Peyer's patch (tissue), 4 donors: ENCODE results near the gene EDIL3. TPM values are rescaled to one million over a fixed set of nuclear protein-coding genes. Genes with fewer than 3 reads are reported as not detected.

Source experiments
- DNase-seq, 3 donors: peaks; one replicate each; pipeline ENCODE4 v3.0.0-alpha.2; 2017 to 2019
- H3K27ac ChIP-seq, 4 donors: fragments of 200-600 bp; sonication (generic); one replicate each; pipeline ENCODE4 v1.5.1; 2016 to 2019
- H3K27me3 ChIP-seq, 2 donors: fragments of 200-600 bp; sonication (generic); one replicate each; pipeline ENCODE4 v1.5.1; 2019
- H3K36me3 ChIP-seq, 3 donors: fragments of 200-600 bp; sonication (generic); one replicate each; pipeline ENCODE4 v1.5.1; 2016 to 2019
- H3K4me1 ChIP-seq, 4 donors: fragments of 200-600 bp; sonication (generic); one replicate each; pipeline ENCODE4 v1.5.1; 2016 to 2019
- H3K4me3 ChIP-seq, 4 donors: fragments of 200-600 bp; sonication (generic); 1 replicate in 3 of 4; 2 replicates in 1 of 4; pipeline ENCODE4 v1.5.1; 2016 to 2019; ENCODE audit warnings: mild to moderate bottlenecking in 1 of 4
- H3K9me3 ChIP-seq, 4 donors: fragments of 200-600 bp; sonication (generic); one replicate each; pipeline ENCODE4 v1.5.1; 2016 to 2019; ENCODE audit warnings: mild to moderate bottlenecking in 1 of 4
- POLR2A ChIP-seq, 2 donors: fragments of 450-650 bp; IDR thresholded peaks; one replicate each; pipeline ENCODE4 v1.5.1; 2017; ENCODE audit warnings: antibody characterized with exemption in 2 of 2, mild to moderate bottlenecking in 2 of 2, moderate library complexity in 2 of 2
- total RNA-seq, 4 donors: library from RNA; depleted of rRNA; stranded (reverse); fragments of >200 nt; gene quantifications; one replicate each; pipeline ENCODE4 v1.1.0, GENCODE V29; 2016
- TF ChIP-seq, protein P1 (sequence below), 6 experiments: fragments of 450-650 bp in 4 of 6; fragments of 200-600 bp in 2 of 6; sonication (generic) in 1 of 6; IDR thresholded peaks; one replicate each; pipeline ENCODE4 v1.5.1; 2017 to 2019; ENCODE audit warnings: antibody characterized with exemption in 6 of 6, mild to moderate bottlenecking in 3 of 6, moderate library complexity in 1 of 6

The EDIL3 gene
- total RNA-seq, 4 donors from 2014 or later: 6.0 to 18.2 (median 6.4) TPM

DNA sequence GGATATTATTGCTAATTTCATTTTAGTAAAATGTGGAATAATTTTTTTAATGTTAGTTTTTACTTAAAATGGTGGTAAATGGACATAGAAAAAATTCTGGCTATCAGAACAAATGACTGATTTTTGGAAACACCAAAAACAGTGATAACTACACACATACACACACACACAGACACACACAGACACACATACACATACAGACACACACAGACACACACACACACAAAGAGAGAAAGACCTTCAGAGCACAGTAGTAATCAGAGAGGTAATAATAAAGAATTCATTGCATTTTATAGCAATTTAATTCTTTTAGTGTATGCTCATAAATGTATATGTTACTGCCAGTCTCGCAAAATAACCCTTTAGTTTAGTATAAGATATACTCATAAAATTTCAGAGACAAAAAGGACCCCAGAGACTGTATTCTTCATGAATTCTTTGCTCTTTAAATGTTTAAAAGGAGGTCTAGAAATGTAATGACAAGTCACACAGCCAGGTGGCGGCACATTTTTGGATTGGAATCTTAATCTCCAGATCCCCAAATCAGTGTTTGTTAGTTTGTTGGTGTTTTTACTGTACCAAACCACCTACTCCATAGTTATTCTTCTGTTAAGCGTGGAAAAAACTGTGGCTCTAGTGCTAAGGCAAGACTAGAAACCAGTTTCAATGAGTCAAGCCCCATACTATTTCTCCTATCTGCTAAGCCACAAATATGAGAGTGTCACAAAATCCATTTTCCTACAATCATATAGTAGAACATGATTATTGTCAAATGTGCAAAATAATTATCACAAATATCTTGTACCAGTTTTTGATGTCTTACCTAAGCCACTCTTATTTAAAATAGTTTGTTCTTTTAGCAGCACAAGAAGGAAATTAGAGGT lies 109.9 kb downstream of the EDIL3 start:
- Histone ChIP-seq H3K9me3 (no peaks in the 10 kb centered on the region), H3K27ac (no peak overlapping the region), H3K27me3 (no peaks in the 10 kb centered on the region), H3K4me3 (no peak overlapping the region), H3K4me1 (no peaks in the 10 kb centered on the region), H3K36me3 (no peaks in the 10 kb centered on the region)
- TF ChIP-seq, protein P1, sequence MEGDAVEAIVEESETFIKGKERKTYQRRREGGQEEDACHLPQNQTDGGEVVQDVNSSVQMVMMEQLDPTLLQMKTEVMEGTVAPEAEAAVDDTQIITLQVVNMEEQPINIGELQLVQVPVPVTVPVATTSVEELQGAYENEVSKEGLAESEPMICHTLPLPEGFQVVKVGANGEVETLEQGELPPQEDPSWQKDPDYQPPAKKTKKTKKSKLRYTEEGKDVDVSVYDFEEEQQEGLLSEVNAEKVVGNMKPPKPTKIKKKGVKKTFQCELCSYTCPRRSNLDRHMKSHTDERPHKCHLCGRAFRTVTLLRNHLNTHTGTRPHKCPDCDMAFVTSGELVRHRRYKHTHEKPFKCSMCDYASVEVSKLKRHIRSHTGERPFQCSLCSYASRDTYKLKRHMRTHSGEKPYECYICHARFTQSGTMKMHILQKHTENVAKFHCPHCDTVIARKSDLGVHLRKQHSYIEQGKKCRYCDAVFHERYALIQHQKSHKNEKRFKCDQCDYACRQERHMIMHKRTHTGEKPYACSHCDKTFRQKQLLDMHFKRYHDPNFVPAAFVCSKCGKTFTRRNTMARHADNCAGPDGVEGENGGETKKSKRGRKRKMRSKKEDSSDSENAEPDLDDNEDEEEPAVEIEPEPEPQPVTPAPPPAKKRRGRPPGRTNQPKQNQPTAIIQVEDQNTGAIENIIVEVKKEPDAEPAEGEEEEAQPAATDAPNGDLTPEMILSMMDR (IDR thresholded peaks at IDR 0.05): peak in 4 of 6 experiments; percentile 17 to 44 (median 33)
- TF ChIP-seq POLR2A (IDR thresholded peaks at IDR 0.05): no peak
- DNase-seq: no peak

DNA sequence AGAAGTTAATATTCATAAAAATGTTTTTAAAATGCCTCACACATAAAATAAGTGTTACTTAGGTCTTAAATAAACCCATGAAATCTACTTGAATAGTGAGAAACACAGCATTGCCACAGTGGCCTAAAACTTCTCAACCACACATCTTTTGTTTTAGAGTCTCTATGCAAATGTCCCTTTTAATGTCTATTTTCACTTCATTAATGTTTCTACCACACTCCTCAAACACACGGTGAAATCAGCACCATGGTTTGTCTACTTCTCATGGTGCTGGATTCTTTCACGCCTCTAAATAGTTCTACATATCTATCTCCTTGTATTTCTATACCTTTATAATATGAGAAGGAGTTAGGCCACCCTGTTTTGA lies 111.2 kb downstream of the EDIL3 start:
- Histone ChIP-seq H3K27ac (no peak overlapping the region), H3K9me3 (no peaks in the 10 kb centered on the region), H3K36me3 (no peaks in the 10 kb centered on the region), H3K27me3 (no peaks in the 10 kb centered on the region), H3K4me3 (no peak overlapping the region), H3K4me1 (no peaks in the 10 kb centered on the region)
- TF ChIP-seq, protein P1 (IDR thresholded peaks at IDR 0.05): no peak
- TF ChIP-seq POLR2A (IDR thresholded peaks at IDR 0.05): no peak
- no peak for DNase-seq

DNA sequence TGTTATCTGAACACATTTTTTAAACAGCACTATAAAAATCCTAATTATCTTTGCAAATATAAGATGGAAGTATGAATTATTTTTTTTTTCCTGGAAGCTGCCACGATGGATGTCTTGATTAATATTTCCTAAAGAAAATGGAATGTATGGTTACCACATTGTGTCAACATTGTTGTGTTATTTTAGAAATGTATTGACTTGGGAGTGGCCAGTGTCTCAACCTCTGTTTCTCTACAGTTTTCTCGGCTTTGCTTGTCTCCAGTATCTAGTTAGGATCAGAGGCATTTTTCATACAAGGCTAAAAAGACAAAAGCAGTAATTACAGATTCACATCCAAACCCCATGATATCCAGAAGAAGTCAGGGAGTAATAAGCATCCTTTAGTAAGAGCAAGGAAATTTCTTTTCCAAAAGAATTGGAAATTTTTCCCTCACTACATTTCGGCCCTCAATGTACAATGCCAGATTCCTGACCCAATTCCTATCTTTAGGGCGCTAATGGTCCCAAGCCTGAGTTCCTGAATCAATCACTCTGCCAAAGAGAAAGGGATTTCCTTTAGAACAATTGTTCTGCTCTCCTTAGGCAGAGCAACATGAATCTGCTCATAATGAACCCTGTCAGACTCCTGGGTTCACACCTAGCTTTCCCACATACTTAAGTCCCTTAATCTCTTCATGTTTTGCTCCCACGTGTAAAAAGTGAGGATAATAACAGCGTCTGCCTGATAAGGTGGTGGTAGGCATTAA lies 111.7 kb downstream of the EDIL3 start:
- TF ChIP-seq POLR2A (IDR thresholded peaks at IDR 0.05): no peak
- TF ChIP-seq, protein P1 (IDR thresholded peaks at IDR 0.05): no peak
- H3K4me1 ChIP-seq: no peaks in the 10 kb centered on the region

DNA sequence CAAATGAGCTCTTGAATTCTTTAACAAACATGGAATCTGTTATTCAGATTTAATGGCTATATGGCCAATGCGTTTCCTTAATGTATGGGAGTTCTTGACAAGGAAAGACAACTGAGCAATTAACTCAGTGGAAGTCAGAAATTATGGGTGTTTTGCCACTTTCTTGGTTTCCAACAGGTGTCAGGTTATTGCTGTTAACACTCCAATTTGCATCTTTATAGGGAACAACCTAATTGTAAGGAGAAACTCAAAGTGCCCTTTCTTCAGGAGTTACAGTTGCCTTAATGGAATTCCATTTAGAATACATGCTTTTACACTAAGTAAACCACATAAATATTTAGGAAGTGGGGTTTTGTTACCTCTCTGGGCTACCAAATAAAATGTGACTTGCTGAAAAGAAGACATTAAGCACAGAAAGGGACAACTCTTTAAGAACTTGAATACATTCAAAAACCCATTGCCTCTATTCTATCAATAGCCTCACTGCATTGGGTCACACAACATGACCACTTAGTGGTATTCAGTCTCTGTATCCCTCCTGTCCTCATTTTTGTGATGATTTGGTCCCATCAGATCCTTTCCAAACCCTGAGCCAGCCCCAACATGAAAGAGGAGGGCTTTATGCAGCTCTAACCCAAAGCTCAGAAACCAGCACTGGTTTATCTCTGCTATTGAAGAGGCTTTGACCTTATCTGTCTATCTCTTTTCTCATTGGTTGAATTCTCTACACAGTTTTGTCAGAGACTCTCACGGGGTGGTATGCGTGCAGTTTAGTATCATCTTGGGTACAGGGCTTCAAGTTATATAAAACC lies 118.7 kb downstream of the EDIL3 start:
- Histone ChIP-seq H3K9me3 (no peaks in the 10 kb centered on the region), H3K27me3 (no peaks in the 10 kb centered on the region), H3K27ac (no peak overlapping the region), H3K4me1 (no peaks in the 10 kb centered on the region), H3K36me3 (no peaks in the 10 kb centered on the region), H3K4me3 (no peak overlapping the region)
- no peak for DNase-seq
- no peak for TF ChIP-seq POLR2A (IDR thresholded peaks at IDR 0.05)
- TF ChIP-seq, protein P1 (IDR thresholded peaks at IDR 0.05): no peak

More for the DNA sequence above, 111.7 kb downstream of the EDIL3 start:
- H3K36me3 ChIP-seq: no peaks in the 10 kb centered on the region
- H3K4me3 ChIP-seq: no peak overlapping the region
- H3K27ac ChIP-seq: no peak overlapping the region
- H3K9me3 ChIP-seq: no peaks in the 10 kb centered on the region
- no peaks in the 10 kb centered on the region for H3K27me3 ChIP-seq
- no peak for DNase-seq

DNA sequence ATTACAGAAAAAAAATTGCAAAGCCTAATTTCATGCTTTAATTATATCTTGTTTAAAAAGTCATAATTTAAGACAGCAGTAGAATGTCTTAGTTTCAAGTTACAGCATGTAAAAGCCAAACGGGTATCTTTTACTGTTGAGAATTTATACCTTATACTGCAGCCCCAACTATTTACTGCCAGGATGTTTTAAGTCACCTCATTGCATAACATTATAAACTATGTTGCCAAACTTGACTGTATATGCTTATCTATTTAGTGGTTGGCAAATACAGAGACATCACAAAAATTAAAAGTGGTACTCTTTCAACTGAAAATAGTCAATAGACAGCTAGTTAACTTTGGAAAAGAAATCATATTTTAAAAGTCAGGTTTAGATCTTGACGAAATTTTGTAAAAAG lies 119.5 kb downstream of the EDIL3 start:
- TF ChIP-seq, protein P1 (IDR thresholded peaks at IDR 0.05): no peak
- no peak for TF ChIP-seq POLR2A (IDR thresholded peaks at IDR 0.05)
- no peaks in the 10 kb centered on the region for H3K4me1 ChIP-seq
- H3K27ac ChIP-seq: no peak overlapping the region
- no peak for DNase-seq
- no peaks in the 10 kb centered on the region for H3K27me3 ChIP-seq
- H3K4me3 ChIP-seq: no peak overlapping the region
- no peaks in the 10 kb centered on the region for H3K36me3 ChIP-seq
- H3K9me3 ChIP-seq: no peaks in the 10 kb centered on the region
